Dendritic cell treated with granulocyte-macrophage colony-stimulating factor and Interleukin-4, amounts not matched to agents 40 ng/mL and 50 ng/mL, for 4 days (primary cell): ENCODE data around the gene C14orf180.

Source experiments
- H3K27ac Mint-ChIP-seq: one replicate; pipeline ENCODE4 v1.8.0; 2022; ENCODE audit warnings: mild to moderate bottlenecking, mixed read lengths
- H3K27me3 Mint-ChIP-seq: one replicate; pipeline ENCODE4 v1.8.0; 2022; ENCODE audit warnings: mild to moderate bottlenecking, mixed read lengths
- H3K36me3 Mint-ChIP-seq: one replicate; pipeline ENCODE4 v1.8.0; 2022; ENCODE audit warnings: low read depth, mixed read lengths
- H3K4me1 Mint-ChIP-seq: one replicate; pipeline ENCODE4 v1.8.0; 2022; ENCODE audit warnings: low read depth, mixed read lengths
- H3K4me3 Mint-ChIP-seq: one replicate; pipeline ENCODE4 v1.8.0; 2022; ENCODE audit warnings: mild to moderate bottlenecking, moderate library complexity, mixed read lengths
- H3K9me3 Mint-ChIP-seq: one replicate; pipeline ENCODE4 v1.8.0; 2022; ENCODE audit warnings: mixed read lengths
- intact Hi-C: fragments of 100-400 bp; cut with micrococcal nuclease; formaldehyde crosslinking; loops from one replicate; pipeline ENCODE4 v1.15.0; 2022

The C14orf180 gene

DNA sequence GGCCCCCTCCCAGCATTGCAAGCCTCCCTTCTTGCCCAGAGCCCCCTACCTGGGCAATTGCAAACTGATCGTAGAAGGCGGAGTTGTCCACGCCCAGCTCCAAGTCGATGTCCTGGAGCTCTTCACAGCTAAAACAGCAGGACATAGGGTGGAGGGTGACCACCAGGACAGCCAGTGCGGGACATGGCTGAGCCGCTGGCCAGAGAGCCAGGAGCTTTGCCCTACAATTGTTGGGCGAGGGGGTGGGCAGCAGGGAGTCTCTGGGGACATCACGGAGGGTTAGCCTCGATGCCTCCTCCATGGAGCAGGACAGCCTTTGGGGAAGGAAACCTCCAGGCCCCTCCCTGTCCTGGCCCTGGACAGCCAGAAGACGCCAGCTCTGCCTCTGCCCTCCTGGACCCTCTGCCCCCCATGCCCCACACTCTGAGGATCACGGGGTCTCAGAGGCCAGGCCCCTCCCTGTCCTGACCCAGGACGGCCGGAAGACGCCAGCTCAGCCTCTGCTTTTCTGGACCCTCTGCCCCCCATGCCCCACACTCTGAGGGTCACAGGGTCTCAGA is 15.6 kb downstream of the C14orf180 start:
- no peaks in the 10 kb centered on the region for H3K36me3 Mint-ChIP-seq
- intact Hi-C loops = no loop called here
- H3K9me3 Mint-ChIP-seq = no peaks in the 10 kb centered on the region
- no peak overlapping the region for H3K4me3 Mint-ChIP-seq
- peaks cover under 1% of the 10 kb centered on the region for H3K27me3 Mint-ChIP-seq
- no peak overlapping the region for H3K27ac Mint-ChIP-seq
- H3K4me1 Mint-ChIP-seq = no peaks in the 10 kb centered on the region

DNA sequence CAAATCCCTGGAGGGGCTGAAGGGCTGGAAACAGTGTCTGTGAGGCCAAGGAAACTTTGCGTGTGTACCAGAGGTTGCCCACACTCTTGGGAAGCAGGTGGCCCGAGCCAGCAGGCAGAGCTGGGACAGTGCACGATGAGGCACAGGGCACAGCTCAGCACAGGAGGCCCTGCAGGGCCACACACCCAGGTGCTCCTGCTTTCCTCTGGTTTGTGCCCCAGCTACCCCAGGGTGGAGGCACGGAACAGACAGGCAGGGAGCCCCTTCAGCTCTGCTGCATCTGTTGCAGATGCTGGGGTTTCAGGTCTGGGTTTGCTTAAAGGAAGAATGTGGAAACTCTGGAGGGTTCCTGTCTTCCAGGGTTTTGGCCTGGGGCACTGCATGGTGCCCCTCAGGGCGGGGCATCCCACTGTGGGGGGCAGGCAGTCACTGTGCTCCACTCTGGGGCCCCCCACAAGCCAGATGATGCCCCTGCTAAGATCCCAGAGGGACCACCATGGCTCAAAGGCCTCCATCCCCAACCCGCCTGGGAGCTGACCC is 16.4 kb downstream of the C14orf180 start:
- peaks cover 6% of the 10 kb centered on the region for H3K27me3 Mint-ChIP-seq
- no peaks in the 10 kb centered on the region for H3K9me3 Mint-ChIP-seq
- no peaks in the 10 kb centered on the region for H3K4me1 Mint-ChIP-seq
- no peaks in the 10 kb centered on the region for H3K36me3 Mint-ChIP-seq
- intact Hi-C loops = no loop called here
- H3K27ac Mint-ChIP-seq = no peak overlapping the region
- H3K4me3 Mint-ChIP-seq = no peak overlapping the region

- Mint-ChIP-seq H3K36me3 (no peaks in the 10 kb centered on the region), H3K4me1 (no peaks in the 10 kb centered on the region), H3K9me3 (no peaks in the 10 kb centered on the region), H3K27ac (no peak overlapping the region), H3K27me3 (peaks cover 6% of the 10 kb centered on the region), H3K4me3 (no peak overlapping the region)
- intact Hi-C loops = no loop called here
Measured at GRCh38 chr14:104596451-104596918, 16.9 kb downstream of the C14orf180 start.

GRCh38 chr14:104596927-104597351 is 17.4 kb downstream of the C14orf180 start:
- intact Hi-C loops = no loop called here
- H3K36me3 Mint-ChIP-seq = no peaks in the 10 kb centered on the region
- H3K27me3 Mint-ChIP-seq = peaks cover 6% of the 10 kb centered on the region
- H3K4me1 Mint-ChIP-seq = no peaks in the 10 kb centered on the region
- no peak overlapping the region for H3K4me3 Mint-ChIP-seq
- H3K9me3 Mint-ChIP-seq = no peaks in the 10 kb centered on the region
- H3K27ac Mint-ChIP-seq = no peak overlapping the region

GRCh38 chr14:104597576-104597975 is 18.0 kb downstream of the C14orf180 start:
- H3K4me3 Mint-ChIP-seq = no peak overlapping the region

GRCh38 chr14:104598039-104598909 is 18.7 kb downstream of the C14orf180 start:
- intact Hi-C loops = no loop called here
- Mint-ChIP-seq H3K4me1 (no peaks in the 10 kb centered on the region), H3K36me3 (no peaks in the 10 kb centered on the region), H3K4me3 (no peak overlapping the region), H3K27me3 (peaks cover 18% of the 10 kb centered on the region), H3K9me3 (no peaks in the 10 kb centered on the region), H3K27ac (no peak overlapping the region)

More at GRCh38 chr14:104597576-104597975, 18.0 kb downstream of the C14orf180 start:
- Mint-ChIP-seq H3K27me3 (peaks cover 12% of the 10 kb centered on the region), H3K36me3 (no peaks in the 10 kb centered on the region), H3K4me1 (no peaks in the 10 kb centered on the region), H3K9me3 (no peaks in the 10 kb centered on the region), H3K27ac (no peak overlapping the region)
- intact Hi-C loops = no loop called here

- intact Hi-C loops = no loop called here
- H3K36me3 Mint-ChIP-seq = no peaks in the 10 kb centered on the region
- H3K27me3 Mint-ChIP-seq = peaks cover 24% of the 10 kb centered on the region
- H3K4me1 Mint-ChIP-seq = no peaks in the 10 kb centered on the region
- no peak overlapping the region for H3K27ac Mint-ChIP-seq
- no peaks in the 10 kb centered on the region for H3K9me3 Mint-ChIP-seq
- no peak overlapping the region for H3K4me3 Mint-ChIP-seq
Measured at GRCh38 chr14:104598910-104599273, 19.3 kb downstream of the C14orf180 start.

DNA sequence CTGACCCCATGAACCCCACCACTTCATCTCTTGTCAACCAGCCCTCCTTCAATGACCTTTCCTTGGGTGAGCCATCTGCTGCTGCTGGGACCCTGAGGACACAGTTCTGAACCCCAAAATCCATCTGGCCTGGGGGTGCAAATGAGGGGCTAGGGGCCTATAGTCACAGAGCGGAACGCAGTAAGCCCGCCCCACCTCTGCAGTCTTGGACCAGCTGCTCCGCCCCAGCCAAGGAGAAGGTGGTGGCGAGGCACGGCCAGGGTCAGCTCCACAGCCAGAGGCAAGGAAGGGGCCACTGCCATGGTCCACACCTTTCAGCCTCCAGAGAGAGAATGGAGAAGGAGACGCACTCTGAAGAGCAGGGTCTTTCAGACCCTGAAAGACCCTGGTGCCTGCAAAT is 19.9 kb downstream of the C14orf180 start:
- H3K27ac Mint-ChIP-seq = no peak overlapping the region
- no peaks in the 10 kb centered on the region for H3K9me3 Mint-ChIP-seq
- no peak overlapping the region for H3K4me3 Mint-ChIP-seq
- intact Hi-C loops = no loop called here
- H3K4me1 Mint-ChIP-seq = no peaks in the 10 kb centered on the region
- H3K36me3 Mint-ChIP-seq = no peaks in the 10 kb centered on the region
- peaks cover 29% of the 10 kb centered on the region for H3K27me3 Mint-ChIP-seq

DNA sequence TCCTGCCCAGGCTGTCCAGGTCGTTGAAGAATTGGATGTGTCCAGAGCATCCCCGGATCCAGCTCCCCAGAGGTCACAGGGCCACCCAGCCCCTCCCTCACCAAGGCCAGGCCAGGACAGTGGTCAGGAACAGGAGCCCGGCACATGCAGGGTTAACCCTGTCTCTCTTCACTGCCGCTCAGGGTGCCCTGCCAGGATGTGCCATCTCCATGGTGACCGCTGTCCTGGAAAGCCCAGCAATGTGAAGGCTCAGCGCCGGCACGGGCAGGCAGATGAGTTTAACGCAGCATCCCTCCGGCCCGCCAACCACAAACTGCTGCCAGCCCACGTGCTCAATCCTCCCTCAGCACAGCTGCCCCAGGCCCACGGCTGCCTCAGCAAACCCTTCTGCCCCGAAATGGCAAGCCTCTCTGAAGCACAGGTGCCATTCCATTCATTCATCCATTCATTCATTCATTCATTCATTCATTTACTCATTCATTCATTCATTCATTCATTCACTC is 20.6 kb downstream of the C14orf180 start:
- intact Hi-C loops = no loop called here
- no peak overlapping the region for H3K27ac Mint-ChIP-seq
- H3K27me3 Mint-ChIP-seq = peaks cover 36% of the 10 kb centered on the region
- H3K4me1 Mint-ChIP-seq = no peaks in the 10 kb centered on the region
- H3K36me3 Mint-ChIP-seq = no peaks in the 10 kb centered on the region
- no peak overlapping the region for H3K4me3 Mint-ChIP-seq
- no peaks in the 10 kb centered on the region for H3K9me3 Mint-ChIP-seq

GRCh38 chr14:104600805-104601204 is 21.2 kb downstream of the C14orf180 start:
- intact Hi-C loops = no loop called here
- peaks cover 39% of the 10 kb centered on the region for H3K27me3 Mint-ChIP-seq
- no peaks in the 10 kb centered on the region for H3K4me1 Mint-ChIP-seq
- no peaks in the 10 kb centered on the region for H3K36me3 Mint-ChIP-seq
- H3K9me3 Mint-ChIP-seq = no peaks in the 10 kb centered on the region
- H3K27ac Mint-ChIP-seq = no peak overlapping the region
- H3K4me3 Mint-ChIP-seq = no peak overlapping the region

DNA sequence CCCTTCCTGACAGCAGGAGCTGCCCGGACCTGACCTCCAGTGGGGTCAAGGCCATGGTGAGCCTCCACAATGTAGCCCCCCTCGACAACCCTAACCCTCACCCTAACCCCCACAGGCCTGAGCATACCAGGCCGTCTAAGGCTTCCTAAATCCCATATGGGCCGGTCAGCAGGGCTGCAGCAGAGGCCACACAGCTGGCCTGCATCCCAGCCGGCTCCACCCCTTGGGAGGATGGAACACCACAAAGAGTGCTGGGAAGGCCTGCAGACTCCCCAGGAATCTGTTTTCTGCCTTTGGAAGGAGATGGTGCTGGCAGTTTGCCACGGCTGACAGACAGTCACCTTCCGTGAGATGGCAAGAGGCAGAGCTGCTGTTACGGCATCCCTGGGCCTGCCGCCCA is 22.2 kb downstream of the C14orf180 start:
- Mint-ChIP-seq H3K27me3 (peaks cover 48% of the 10 kb centered on the region), H3K4me3 (no peak overlapping the region), H3K27ac (no peak overlapping the region), H3K36me3 (no peaks in the 10 kb centered on the region), H3K4me1 (no peaks in the 10 kb centered on the region), H3K9me3 (no peaks in the 10 kb centered on the region)
- intact Hi-C loops = no loop called here

- intact Hi-C loops = no loop called here
- no peak overlapping the region for H3K27ac Mint-ChIP-seq
- no peaks in the 10 kb centered on the region for H3K36me3 Mint-ChIP-seq
- H3K4me3 Mint-ChIP-seq = no peak overlapping the region
- peaks cover 51% of the 10 kb centered on the region for H3K27me3 Mint-ChIP-seq
- H3K4me1 Mint-ChIP-seq = no peaks in the 10 kb centered on the region
- no peaks in the 10 kb centered on the region for H3K9me3 Mint-ChIP-seq
Measured at GRCh38 chr14:104602315-104602932, 22.9 kb downstream of the C14orf180 start.

DNA sequence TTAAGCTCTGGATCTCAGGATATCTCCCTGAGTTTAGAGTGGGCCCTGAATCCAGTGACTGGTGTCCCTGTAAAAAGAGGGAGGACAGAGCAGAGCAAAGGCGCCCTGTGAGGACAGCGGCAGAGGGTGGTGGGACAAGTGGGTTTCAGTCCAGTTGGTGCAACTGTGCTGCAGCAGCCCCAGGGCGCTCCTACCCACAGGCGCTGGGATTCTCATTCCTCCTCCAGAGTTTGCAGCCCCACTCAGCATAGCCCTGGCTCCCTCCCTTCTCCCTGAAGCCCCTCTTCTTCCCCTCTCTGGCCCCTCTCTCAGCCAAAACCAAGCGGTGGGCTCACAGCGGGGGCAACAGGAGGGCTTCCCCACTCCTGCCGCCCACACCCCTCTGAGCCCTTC is 23.4 kb downstream of the C14orf180 start:
- no peaks in the 10 kb centered on the region for H3K4me1 Mint-ChIP-seq
- no peaks in the 10 kb centered on the region for H3K9me3 Mint-ChIP-seq
- H3K4me3 Mint-ChIP-seq = no peak overlapping the region
- H3K27me3 Mint-ChIP-seq = peaks cover 52% of the 10 kb centered on the region
- no peaks in the 10 kb centered on the region for H3K36me3 Mint-ChIP-seq
- intact Hi-C loops = no loop called here
- H3K27ac Mint-ChIP-seq = no peak overlapping the region
